A673 (cell line): ENCODE measurements around the gene AJUBA.

Experiments used
- CTCF ChIP-seq: fragments of 300-800, 200-600 bp; sonication (generic); conservative IDR thresholded peaks from 2 replicates; pipeline ENCODE4 v1.5.1; 2017; ENCODE audit warnings: low read depth, mild to moderate bottlenecking, antibody characterized with exemption, low read length, moderate library complexity, mixed read lengths
- EZH2 ChIP-seq: fragments of 200-600 bp; sonication (generic); IDR thresholded peaks from 2 replicates; pipeline ENCODE4 v1.6.1; 2017; ENCODE audit warnings: borderline replicate concordance, low read depth, mild to moderate bottlenecking, mixed read lengths, antibody characterized with exemption, low read length; ENCODE audit not compliant: poor library complexity, severe bottlenecking

- no peak for TF ChIP-seq CTCF
- no peak for TF ChIP-seq EZH2
These were observed 30.9 kb upstream of the AJUBA start for GRCh38 chr14:23013054-23013748.
